ENCODE measurements around the gene ZNF581.

DNA sequence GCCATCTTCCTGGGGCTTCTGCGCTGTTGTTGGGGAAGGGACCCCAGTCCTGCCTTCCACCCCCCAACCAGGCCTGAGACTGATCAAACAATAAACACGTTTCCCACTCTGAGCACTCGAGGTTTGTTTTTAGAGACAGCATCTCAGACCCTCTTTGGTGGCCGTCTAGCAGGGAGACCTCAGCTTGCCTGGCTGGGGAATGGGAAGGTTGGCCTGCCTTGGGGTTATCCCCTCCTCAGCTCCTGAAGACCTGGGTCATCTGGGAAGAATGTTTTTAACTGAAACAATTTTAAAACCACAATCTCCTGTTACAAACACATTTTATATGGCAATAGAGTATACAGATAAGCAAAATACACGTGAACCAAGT lies 2.0 kb downstream of the ZNF581 start:
- TF ChIP-seq CTCF (IDR thresholded peaks at IDR 0.05; ENCODE audit: insufficient read depth, low read length) (no peak), REST (IDR thresholded peaks at IDR 0.05; ENCODE audit: insufficient replicate concordance, low read depth) (no peak), GABPA (IDR thresholded peaks at IDR 0.05; ENCODE audit: low read depth) (no peak)
